Effector memory CD8-positive, alpha-beta T cell (primary cell): ENCODE data around the gene FAM90A26.
"Not testable (repeated sequence)": the region's sequence is repeated elsewhere in the genome, so short reads cannot be mapped to it uniquely, and the experiment has no call there.

ENCODE experiments used
- ATAC-seq: fragments of 150-1000 bp; cut with Tn5 transposase; replicated peaks from 2 replicates; pipeline ENCODE4 v1.10.0; 2021; ENCODE audit warnings: mild to moderate bottlenecking, moderate library complexity
- DNase-seq, 3 experiments: peaks; one replicate each; pipeline ENCODE4 v3.0.0; 2021
- H3K27ac Mint-ChIP-seq, 2 donors: one replicate each; pipeline ENCODE4 v1.8.0; 2022; ENCODE audit warnings: mild to moderate bottlenecking in 2 of 2, mixed read lengths in 2 of 2, moderate library complexity in 2 of 2
- H3K27me3 Mint-ChIP-seq, 2 donors: one replicate each; pipeline ENCODE4 v1.8.0; 2022; ENCODE audit warnings: mixed read lengths in 2 of 2
- H3K36me3 Mint-ChIP-seq: one replicate; pipeline ENCODE4 v1.8.0; 2022; ENCODE audit warnings: mild to moderate bottlenecking, moderate library complexity, mixed read lengths; ENCODE audit not compliant: insufficient read depth
- H3K4me1 Mint-ChIP-seq, 2 donors: one replicate each; pipeline ENCODE4 v1.8.0; 2022; ENCODE audit warnings: low read depth in 2 of 2, mixed read lengths in 2 of 2
- H3K4me3 Mint-ChIP-seq, 2 donors: one replicate each; pipeline ENCODE4 v1.8.0; 2022; ENCODE audit warnings: mild to moderate bottlenecking in 2 of 2, mixed read lengths in 2 of 2, moderate library complexity in 2 of 2
- H3K9me3 Mint-ChIP-seq, 2 donors: one replicate each; pipeline ENCODE4 v1.8.0; 2022; ENCODE audit warnings: mixed read lengths in 2 of 2

The FAM90A26 gene

DNA sequence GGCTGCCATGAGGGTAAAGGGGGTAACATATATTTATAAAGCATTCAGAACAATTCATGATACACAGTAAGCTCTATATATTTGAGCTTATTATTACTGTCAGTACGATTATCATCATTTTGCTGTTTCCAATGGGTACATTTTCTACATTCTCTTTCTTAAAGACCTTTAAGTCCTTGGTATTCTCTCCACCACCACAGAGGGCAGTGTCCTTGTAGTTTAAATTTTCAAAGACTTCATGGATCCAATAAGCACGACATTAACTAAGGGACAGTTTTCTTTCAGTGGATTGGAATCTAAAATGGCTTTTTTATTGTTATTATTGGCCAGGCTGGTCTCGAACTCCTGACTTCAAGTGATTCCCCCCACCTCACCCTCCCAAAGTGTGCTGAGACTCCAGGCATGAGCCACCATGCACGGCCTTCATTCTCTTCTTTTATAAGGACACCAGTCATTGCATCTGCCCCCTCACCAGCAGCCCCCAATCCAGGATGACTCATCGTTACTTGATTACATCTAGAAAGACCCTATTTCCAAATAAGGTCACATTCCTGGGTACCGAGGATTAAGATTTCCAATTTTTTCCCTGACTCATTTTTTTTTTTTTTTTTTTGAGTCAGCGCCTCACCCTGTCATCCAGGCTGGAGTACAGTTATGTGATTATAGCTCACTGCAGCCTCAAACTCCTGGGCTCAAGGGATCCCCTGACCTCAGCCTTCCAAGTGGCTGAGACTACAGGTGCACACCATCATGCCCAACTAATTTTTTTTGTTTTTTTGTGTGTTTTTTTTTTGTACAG lies 21.4 kb upstream of the FAM90A26 start:
- not testable (repeated sequence) for H3K9me3 Mint-ChIP-seq, H3K27ac Mint-ChIP-seq, ATAC-seq, H3K4me3 Mint-ChIP-seq, H3K36me3 Mint-ChIP-seq, H3K27me3 Mint-ChIP-seq, H3K4me1 Mint-ChIP-seq, DNase-seq

DNA sequence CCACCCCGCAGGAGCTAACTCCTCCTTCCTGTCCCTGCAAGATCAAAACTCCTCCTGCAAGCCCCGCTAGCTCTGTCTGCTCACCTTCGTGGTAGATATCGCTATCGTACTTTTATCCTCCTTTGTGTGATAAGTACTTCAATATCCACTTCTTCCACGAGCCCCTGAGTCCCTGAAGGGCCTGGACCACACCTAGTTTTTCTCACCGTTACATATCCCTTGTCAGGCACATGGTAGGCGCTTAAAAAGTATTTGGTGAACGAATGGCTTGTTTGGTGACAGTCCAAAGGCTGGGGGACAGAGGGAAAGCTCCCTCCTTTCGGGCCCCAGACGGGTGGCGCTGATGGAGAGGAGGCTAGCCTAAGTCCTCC lies 18.4 kb upstream of the FAM90A26 start:
- peak overlapping the region; percentile 92 to 93 for H3K4me3 Mint-ChIP-seq
- H3K9me3 Mint-ChIP-seq, H3K4me1 Mint-ChIP-seq, H3K36me3 Mint-ChIP-seq, H3K27me3 Mint-ChIP-seq, ATAC-seq: not testable (repeated sequence)
- H3K27ac Mint-ChIP-seq = peak overlapping the region; percentile 99
- peak in 1 of 3 experiments; percentile 7 for DNase-seq

DNA sequence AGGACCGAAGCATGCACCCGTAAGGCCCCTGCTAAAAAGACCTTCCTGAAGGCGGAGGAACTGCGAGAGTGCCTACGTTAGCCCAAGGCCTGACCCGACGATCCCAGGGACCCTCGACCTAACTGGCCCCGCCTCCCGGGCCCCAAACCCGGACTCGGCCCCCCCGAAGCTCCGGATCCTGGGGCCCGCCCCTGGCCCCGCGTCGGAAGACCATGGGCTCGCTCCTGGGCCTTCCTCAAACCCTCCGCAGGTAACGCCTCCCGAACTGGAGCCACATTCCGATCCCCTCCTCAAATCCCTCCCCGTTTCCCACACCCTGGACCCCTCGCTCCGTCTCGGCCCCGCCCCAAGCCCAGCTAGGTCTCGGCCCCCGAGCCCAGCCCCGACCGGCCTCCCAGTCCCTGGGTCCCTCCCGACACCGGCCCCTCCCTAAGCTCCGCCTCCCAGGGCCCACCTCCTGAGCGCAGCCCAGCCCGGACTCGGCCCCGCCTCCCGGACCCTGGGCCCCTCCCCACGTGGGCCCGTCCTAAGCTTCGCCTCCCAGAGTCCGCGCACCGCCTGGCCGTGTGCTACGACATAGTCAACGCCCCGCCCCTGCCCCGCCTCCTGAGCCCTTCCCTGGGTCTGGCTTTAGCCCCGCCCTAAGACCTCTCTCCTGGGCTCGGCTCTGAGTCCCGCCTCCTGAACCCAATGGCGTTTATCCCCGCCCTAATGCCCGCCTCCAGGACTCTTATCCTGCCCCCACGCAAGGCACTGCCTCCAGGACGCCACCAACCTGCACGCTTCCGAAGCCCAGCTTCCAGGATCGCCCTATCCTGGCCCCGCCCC lies 17.8 kb upstream of the FAM90A26 start:
- H3K27me3 Mint-ChIP-seq, H3K9me3 Mint-ChIP-seq: not testable (repeated sequence)
- peak; percentile 88 to 96 (median 95) for DNase-seq

DNA sequence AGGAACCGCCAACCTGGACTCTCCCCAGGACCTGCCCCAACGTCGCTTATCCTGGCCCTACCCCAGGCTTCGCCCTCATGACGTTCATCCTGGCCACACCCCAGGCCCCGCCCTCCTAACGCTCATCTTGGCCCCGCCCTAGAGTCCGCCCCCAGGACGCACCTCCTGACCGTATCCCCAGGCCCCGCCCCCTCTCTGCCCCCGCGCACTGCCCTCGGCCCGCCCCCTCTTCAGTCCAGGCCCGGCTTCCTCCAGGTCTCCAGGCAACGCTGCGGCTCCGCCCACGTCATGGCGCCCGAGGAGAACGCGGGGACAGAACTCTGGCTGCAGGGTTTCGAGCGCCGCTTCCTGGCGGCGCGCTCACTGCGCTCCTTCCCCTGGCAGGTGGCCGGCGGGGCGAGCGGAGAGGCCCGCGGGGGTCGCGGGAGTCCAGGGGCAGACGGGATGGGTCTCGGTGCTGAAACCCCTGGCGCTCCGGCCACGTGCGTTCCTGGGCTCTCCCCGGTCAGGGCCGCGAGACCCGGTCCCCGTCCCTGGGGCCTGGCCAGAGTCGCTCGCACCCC lies 17.1 kb upstream of the FAM90A26 start:
- Mint-ChIP-seq H3K4me3 (peak overlapping the region; percentile 92 to 93), H3K27ac (peak overlapping the region; percentile 99)
- H3K9me3 Mint-ChIP-seq, H3K36me3 Mint-ChIP-seq, H3K4me1 Mint-ChIP-seq, H3K27me3 Mint-ChIP-seq: not testable (repeated sequence)
- DNase-seq (peak; percentile 96 to 98 (median 97)), ATAC-seq (peak; percentile 95)

More for the DNA sequence above, 17.8 kb upstream of the FAM90A26 start:
- H3K4me1 Mint-ChIP-seq, H3K36me3 Mint-ChIP-seq: not testable (repeated sequence)
- peak overlapping the region; percentile 99 for H3K27ac Mint-ChIP-seq
- peak overlapping the region; percentile 92 to 93 for H3K4me3 Mint-ChIP-seq
- ATAC-seq = peak; percentile 75

DNA sequence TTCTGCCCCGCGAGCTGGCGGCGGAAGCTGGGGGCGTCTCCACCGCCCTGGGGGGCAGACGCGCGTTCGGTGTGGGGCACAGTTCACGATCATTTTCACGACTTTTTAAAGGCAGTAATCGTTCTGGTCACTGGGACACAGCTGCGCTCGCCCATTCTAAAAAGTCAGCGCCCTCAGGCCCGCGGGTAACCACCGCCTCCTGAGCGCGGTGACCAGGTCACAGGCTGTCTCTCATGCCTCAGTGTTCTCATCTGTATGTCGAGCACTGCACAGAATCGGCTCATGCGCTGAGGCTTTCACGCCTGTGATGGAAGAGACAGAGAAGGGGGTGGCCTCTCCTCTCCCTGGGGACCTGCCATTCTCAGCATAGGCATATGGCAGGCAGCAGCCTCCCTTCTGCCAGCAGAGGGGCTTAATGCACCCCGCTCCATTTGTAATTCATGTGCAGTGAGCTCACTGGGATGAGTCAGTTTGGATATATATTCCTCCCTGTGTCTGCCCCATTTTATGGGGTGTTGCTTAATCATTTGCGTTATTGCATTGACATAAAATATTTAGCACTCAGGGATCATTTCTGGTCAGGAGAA lies 16.5 kb upstream of the FAM90A26 start:
- not testable (repeated sequence) for ATAC-seq, H3K36me3 Mint-ChIP-seq, H3K9me3 Mint-ChIP-seq, H3K4me1 Mint-ChIP-seq, H3K27me3 Mint-ChIP-seq
- DNase-seq = peak in 1 of 3 experiments; percentile 2
- peak overlapping the region; percentile 28 to 99 for H3K27ac Mint-ChIP-seq
- peak overlapping the region; percentile 92 to 93 for H3K4me3 Mint-ChIP-seq

DNA sequence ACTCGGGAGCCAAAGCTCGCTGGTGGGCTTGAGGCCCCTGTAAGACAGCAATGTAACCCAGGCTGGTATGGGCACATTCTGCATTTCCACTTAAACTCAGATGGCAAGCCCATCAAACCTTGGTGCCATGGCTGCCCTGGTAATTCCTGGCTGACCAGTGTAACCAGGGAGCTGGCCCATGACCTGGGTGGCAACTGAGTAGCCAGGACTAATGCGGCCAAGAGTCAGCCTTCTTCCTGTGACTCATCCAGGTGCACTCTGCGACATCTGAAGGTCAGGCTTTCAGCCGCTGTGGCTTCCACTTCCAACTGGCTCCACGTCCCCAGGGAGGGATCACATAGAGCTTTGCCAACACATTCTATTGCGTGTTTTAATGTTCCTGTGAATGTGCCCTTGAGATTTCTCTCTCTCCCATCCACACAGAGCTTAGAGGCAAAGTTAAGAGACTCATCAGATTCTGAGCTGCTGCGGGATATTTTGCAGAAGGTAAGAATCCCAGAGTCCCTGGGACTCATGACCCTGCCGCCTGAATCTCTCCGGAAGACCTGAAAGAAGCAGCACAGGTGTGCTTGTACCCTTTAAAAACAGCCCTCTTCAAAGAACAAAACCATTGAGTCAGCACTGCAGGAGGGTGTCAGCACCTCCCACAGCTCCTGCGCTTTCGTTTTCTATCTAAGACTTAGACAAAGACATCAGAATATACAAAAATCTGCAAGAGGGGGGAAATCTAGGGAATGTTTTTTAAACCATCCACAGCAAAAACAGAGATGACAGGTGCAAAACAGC lies 14.9 kb upstream of the FAM90A26 start:
- ATAC-seq, H3K27ac Mint-ChIP-seq, DNase-seq, H3K9me3 Mint-ChIP-seq, H3K27me3 Mint-ChIP-seq, H3K4me1 Mint-ChIP-seq, H3K4me3 Mint-ChIP-seq, H3K36me3 Mint-ChIP-seq: not testable (repeated sequence)

DNA sequence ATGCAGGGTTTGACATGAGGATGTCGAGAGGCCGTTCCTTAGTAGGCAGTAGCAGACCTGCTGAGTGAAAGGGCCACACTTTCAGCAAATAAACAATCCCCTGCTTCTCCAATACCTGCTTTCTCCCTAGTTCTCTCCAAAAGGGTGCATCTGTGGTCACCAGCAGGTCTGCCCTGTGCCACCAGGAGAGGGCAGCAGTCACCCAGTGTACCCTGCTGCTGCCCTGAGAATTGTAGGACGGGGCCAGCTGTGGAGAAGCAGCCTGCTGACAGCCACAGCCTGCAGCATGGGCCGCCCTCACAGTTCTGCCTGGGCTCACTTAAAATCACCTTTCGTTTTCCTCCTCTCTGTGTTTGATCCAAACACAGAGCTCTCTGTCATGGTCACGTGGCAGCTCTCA lies 11.8 kb upstream of the FAM90A26 start:
- not testable (repeated sequence) for H3K27me3 Mint-ChIP-seq, H3K27ac Mint-ChIP-seq, H3K9me3 Mint-ChIP-seq, H3K36me3 Mint-ChIP-seq, ATAC-seq, H3K4me3 Mint-ChIP-seq, H3K4me1 Mint-ChIP-seq
- DNase-seq = peak in 2 of 3 experiments; percentile 8 to 33

DNA sequence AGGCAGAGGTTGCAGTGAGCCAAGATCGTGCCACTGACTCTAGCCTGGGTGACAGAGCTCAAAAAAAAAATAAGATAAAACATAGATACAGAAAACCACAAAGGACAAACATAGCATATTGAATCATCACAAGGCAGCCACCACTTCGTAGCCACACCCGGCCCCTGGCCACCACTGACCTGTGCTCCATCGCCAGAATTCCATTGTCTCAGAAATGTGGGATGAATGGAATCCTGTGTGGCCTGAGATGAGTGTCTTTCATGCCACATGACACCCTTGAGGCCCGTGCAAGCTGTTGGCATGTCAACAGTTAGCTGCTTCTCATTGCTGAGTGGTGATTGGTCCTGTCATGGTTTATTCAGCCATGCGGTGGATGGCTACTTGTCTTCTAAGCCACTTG lies 10.2 kb upstream of the FAM90A26 start:
- H3K27ac Mint-ChIP-seq, H3K4me3 Mint-ChIP-seq, DNase-seq, H3K36me3 Mint-ChIP-seq, H3K9me3 Mint-ChIP-seq, ATAC-seq, H3K27me3 Mint-ChIP-seq, H3K4me1 Mint-ChIP-seq: not testable (repeated sequence)

DNA sequence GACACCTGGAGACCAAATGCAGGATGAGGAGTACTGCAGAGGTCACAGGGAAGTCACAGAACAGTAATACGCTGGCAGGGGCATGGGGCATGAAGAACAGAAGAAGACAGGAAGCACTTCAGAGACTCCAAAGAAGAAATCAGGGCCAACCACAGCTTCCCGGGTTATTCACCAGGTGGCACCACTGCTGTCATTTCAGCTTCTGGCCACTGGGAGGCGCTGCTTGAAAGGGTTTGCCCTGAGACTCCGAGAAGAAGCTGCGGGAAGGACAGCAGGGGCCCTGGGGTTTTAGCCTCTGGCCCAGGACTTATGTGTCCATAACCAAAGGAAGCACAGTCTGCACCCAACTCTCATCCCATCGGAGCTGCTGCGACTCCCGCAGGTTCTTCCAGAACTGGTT lies 4.2 kb upstream of the FAM90A26 start:
- H3K27me3 Mint-ChIP-seq, H3K4me3 Mint-ChIP-seq, H3K36me3 Mint-ChIP-seq, H3K9me3 Mint-ChIP-seq, ATAC-seq, H3K27ac Mint-ChIP-seq, H3K4me1 Mint-ChIP-seq: not testable (repeated sequence)
- peak in 2 of 3 experiments; percentile 36 to 39 for DNase-seq

DNA sequence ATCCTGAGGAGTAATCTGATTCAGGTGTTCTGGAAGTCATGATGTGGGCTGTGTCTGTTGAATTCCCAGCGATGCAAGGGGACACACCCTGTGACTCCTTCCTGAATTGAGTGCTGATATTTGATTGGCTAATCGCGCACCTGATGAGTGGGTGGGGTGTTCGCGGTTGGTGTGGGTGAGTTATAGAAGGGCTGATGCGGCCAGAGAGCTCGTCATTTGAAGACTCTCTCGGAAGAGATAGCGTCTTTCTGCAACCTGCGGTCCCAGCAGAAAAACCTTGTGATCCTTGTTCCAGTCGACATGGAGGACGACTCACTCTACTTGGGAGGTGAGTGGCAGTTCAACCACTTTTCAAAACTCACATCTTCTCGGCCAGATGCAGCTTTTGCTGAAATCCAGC lies 40.1 kb downstream of the FAM90A26 start, which contains the start of gene USP17L10:
USP17L10 (plus strand) TSS at position 301 of the 400 bp plus-strand sequence; CDS start at position 301, 0 bp downstream.
- H3K27ac Mint-ChIP-seq, H3K9me3 Mint-ChIP-seq, DNase-seq, H3K36me3 Mint-ChIP-seq, ATAC-seq, H3K4me3 Mint-ChIP-seq, H3K27me3 Mint-ChIP-seq, H3K4me1 Mint-ChIP-seq: not testable (repeated sequence)

DNA sequence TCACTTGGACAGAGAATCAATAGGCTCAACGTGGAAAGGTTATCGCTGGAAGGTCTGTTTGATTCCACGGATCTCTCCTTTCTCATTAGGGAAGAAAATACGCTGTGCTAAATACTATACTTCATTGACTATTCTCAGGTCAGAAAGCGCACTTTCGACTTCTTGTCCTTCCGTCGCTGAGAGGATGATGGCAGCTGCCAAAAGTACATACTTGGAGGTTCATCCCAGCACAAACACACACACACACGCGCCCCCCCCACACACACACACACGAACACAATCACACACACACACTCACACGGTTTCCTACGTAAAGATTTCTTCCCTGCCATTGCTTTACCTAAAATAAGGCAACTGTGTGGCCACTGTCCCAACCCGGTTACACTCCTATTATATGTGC lies 44.5 kb downstream of the FAM90A26 start:
- H3K4me3 Mint-ChIP-seq, H3K27me3 Mint-ChIP-seq, H3K9me3 Mint-ChIP-seq, H3K27ac Mint-ChIP-seq, H3K36me3 Mint-ChIP-seq, H3K4me1 Mint-ChIP-seq, DNase-seq, ATAC-seq: not testable (repeated sequence)

DNA sequence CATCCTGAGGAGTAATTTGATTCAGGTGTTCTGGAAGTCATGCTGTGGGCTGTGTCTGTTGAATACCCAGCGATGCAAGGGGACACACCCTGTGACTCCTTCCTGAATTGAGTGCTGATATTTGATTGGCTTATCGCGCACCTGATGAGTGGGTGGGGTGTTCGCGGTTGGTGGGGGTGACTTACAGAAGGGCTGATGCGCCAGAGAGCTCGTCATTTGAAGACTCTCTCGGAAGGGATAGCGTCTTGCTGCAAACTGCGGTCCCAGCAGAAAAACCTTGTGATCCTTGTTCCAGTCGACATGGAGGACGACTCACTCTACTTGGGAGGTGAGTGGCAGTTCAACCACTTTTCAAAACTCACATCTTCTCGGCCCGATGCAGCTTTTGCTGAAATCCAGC lies 44.9 kb downstream of the FAM90A26 start, which contains the start of gene USP17L11:
USP17L11 (plus strand) TSS at position 301 of the 400 bp plus-strand sequence; CDS start at position 301, 0 bp downstream.
- not testable (repeated sequence) for DNase-seq, H3K4me1 Mint-ChIP-seq, H3K27ac Mint-ChIP-seq, H3K36me3 Mint-ChIP-seq, H3K27me3 Mint-ChIP-seq, ATAC-seq, H3K9me3 Mint-ChIP-seq, H3K4me3 Mint-ChIP-seq

DNA sequence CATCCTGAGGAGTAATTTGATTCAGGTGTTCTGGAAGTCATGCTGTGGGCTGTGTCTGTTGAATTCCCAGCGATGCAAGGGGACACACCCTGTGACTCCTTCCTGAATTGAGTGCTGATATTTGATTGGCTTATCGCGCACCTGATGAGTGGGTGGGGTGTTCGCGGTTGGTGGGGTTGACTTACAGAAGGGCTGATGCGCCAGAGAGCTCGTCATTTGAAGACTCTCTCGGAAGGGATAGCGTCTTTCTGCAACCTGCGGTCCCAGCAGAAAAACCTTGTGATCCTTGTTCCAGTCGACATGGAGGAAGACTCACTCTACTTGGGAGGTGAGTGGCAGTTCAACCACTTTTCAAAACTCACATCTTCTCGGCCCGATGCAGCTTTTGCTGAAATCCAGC lies 49.6 kb downstream of the FAM90A26 start, which contains the start of gene USP17L12:
USP17L12 (plus strand) TSS at position 301 of the 400 bp plus-strand sequence; CDS start at position 301, 0 bp downstream.
- not testable (repeated sequence) for H3K4me1 Mint-ChIP-seq, ATAC-seq, H3K27me3 Mint-ChIP-seq, DNase-seq, H3K4me3 Mint-ChIP-seq, H3K27ac Mint-ChIP-seq, H3K36me3 Mint-ChIP-seq, H3K9me3 Mint-ChIP-seq
